HEK293 (cell line): ENCODE data around the gene ITGAL.

Experiments used
- GFI1B ChIP-seq: fragments of 450-650 bp; formaldehyde crosslinking; IDR thresholded peaks from 2 replicates; pipeline ENCODE4 v1.5.1; 2016; ENCODE audit warnings: missing biosample characterization, missing genetic modification characterization
- GLI2 ChIP-seq: fragments of 450-650 bp; formaldehyde crosslinking; IDR thresholded peaks from 2 replicates; pipeline ENCODE4; 2017; ENCODE audit warnings: missing biosample characterization, missing genetic modification characterization, low read depth, borderline replicate concordance
- KLF10 ChIP-seq: fragments of 450-650 bp; IDR thresholded peaks from 2 replicates; pipeline ENCODE4 v1.5.1; 2018; ENCODE audit warnings: missing biosample characterization, mild to moderate bottlenecking, missing genetic modification characterization
- KLF7 ChIP-seq: fragments of 450-650 bp; formaldehyde crosslinking; IDR thresholded peaks from 2 replicates; pipeline ENCODE4 v1.5.1; 2016; ENCODE audit warnings: missing biosample characterization, missing genetic modification characterization, borderline replicate concordance
- KLF8 ChIP-seq: fragments of 450-650 bp; formaldehyde crosslinking; IDR thresholded peaks from 2 replicates; pipeline ENCODE4 v1.5.1; 2016; ENCODE audit warnings: missing biosample characterization, missing genetic modification characterization
- MZF1 ChIP-seq: fragments of 450-650 bp; formaldehyde crosslinking; IDR thresholded peaks from 2 replicates; pipeline ENCODE4 v1.5.1; 2017; ENCODE audit warnings: missing biosample characterization, missing genetic modification characterization, borderline replicate concordance
- SP3 ChIP-seq: fragments of 450-650 bp; formaldehyde crosslinking; IDR thresholded peaks from 2 replicates; pipeline ENCODE4 v1.5.1; 2016; ENCODE audit warnings: missing biosample characterization, missing genetic modification characterization
- ZBTB20 ChIP-seq: fragments of 450-650 bp; formaldehyde crosslinking; IDR thresholded peaks from 2 replicates; pipeline ENCODE4 v1.5.1; 2016; ENCODE audit warnings: missing biosample characterization, missing genetic modification characterization
- ZBTB6 ChIP-seq: fragments of 450-650 bp; formaldehyde crosslinking; IDR thresholded peaks from 2 replicates; pipeline ENCODE4 v1.5.1; 2017; ENCODE audit warnings: missing biosample characterization, missing genetic modification characterization
- ZBTB8A ChIP-seq: fragments of 450-650 bp; formaldehyde crosslinking; IDR thresholded peaks from 2 replicates; pipeline ENCODE4 v1.5.1; 2016; ENCODE audit warnings: missing biosample characterization, missing genetic modification characterization
- ZNF18 ChIP-seq: fragments of 450-650 bp; formaldehyde crosslinking; IDR thresholded peaks from 2 replicates; pipeline ENCODE4 v1.5.1; 2016; ENCODE audit warnings: missing biosample characterization, missing genetic modification characterization
- ZNF274 ChIP-seq, 2 experiments: fragments of 200-500 bp in 1 of 2; fragments of 450-650 bp in 1 of 2; sonication (Bioruptor generic) in 1 of 2; formaldehyde crosslinking in 1 of 2; IDR thresholded peaks; 2 replicates each; pipeline versions ENCODE4 v1.5.1 to v1.6.1; 2014 to 2016; ENCODE audit warnings: borderline replicate concordance in 1 of 2, inconsistent platforms in 1 of 2, low read length in 1 of 2, missing biosample characterization in 1 of 2, missing genetic modification characterization in 1 of 2
- ZNF302 ChIP-seq: fragments of 450-650 bp; formaldehyde crosslinking; IDR thresholded peaks from 2 replicates; pipeline ENCODE4 v1.5.1; 2016; ENCODE audit warnings: missing biosample characterization, missing genetic modification characterization, low read depth
- ZNF398 ChIP-seq: fragments of 450-650 bp; formaldehyde crosslinking; IDR thresholded peaks from 2 replicates; pipeline ENCODE4 v1.5.1; 2017; ENCODE audit warnings: missing biosample characterization, missing genetic modification characterization
- ZNF521 ChIP-seq: fragments of 450-650 bp; formaldehyde crosslinking; IDR thresholded peaks from 2 replicates; pipeline ENCODE4 v1.5.1; 2017; ENCODE audit warnings: missing biosample characterization, mild to moderate bottlenecking, missing genetic modification characterization
- ZNF529 ChIP-seq: fragments of 450-650 bp; formaldehyde crosslinking; IDR thresholded peaks from 2 replicates; pipeline ENCODE4 v1.5.1; 2017; ENCODE audit warnings: missing genetic modification characterization, missing biosample characterization; ENCODE audit not compliant: insufficient replicate concordance
- ZNF548 ChIP-seq: fragments of 450-650 bp; formaldehyde crosslinking; IDR thresholded peaks from 2 replicates; pipeline ENCODE4 v1.5.1; 2016; ENCODE audit warnings: missing biosample characterization, missing genetic modification characterization
- ZNF549 ChIP-seq: fragments of 450-650 bp; IDR thresholded peaks from 2 replicates; pipeline ENCODE4 v1.5.1; 2018; ENCODE audit warnings: missing biosample characterization, missing genetic modification characterization, mild to moderate bottlenecking, inconsistent platforms, moderate library complexity
- ZNF654 ChIP-seq: fragments of 450-650 bp; formaldehyde crosslinking; IDR thresholded peaks from 2 replicates; pipeline ENCODE4 v1.5.1; 2016; ENCODE audit warnings: low read depth, missing biosample characterization, missing genetic modification characterization
- ZNF664 ChIP-seq: fragments of 450-650 bp; formaldehyde crosslinking; IDR thresholded peaks from 2 replicates; pipeline ENCODE4 v1.5.1; 2016; ENCODE audit warnings: missing biosample characterization, missing genetic modification characterization
- ZNF704 ChIP-seq: fragments of 450-650 bp; formaldehyde crosslinking; IDR thresholded peaks from 2 replicates; pipeline ENCODE4 v1.5.1; 2016; ENCODE audit warnings: missing biosample characterization, missing genetic modification characterization
- ZNF791 ChIP-seq: fragments of 450-650 bp; formaldehyde crosslinking; IDR thresholded peaks from 2 replicates; pipeline ENCODE4 v1.5.1; 2016; ENCODE audit warnings: missing biosample characterization, missing genetic modification characterization
- TF ChIP-seq, protein P1 (sequence below): fragments of 450-650 bp; formaldehyde crosslinking; IDR thresholded peaks from 2 replicates; pipeline ENCODE4 v1.5.1; 2017; ENCODE audit warnings: missing biosample characterization, missing genetic modification characterization
- TF ChIP-seq, protein P2 (sequence below): fragments of 450-650 bp; formaldehyde crosslinking; IDR thresholded peaks from 2 replicates; pipeline ENCODE4 v1.5.1; 2016; ENCODE audit warnings: missing biosample characterization, missing genetic modification characterization
- TF ChIP-seq, protein P3 (sequence below): fragments of 450-650 bp; formaldehyde crosslinking; IDR thresholded peaks from 2 replicates; pipeline ENCODE4; 2016; ENCODE audit warnings: missing biosample characterization, missing genetic modification characterization

The ITGAL gene

GRCh38 chr16:30570636-30571444, 98.3 kb downstream of the ITGAL start (continued):
- TF ChIP-seq SP3 (peak; percentile 50), ZBTB6 (tag by site-specific recombination) (no peak), MZF1 (peak; percentile 94; the same call in 1 of the 2 replicates), ZBTB20 (tag by site-specific recombination) (peak; percentile 94; the same call in 1 of the 2 replicates), ZBTB8A (tag by site-specific recombination) (peak; percentile 95), ZNF274 (IDR thresholded peaks at IDR 0.05; ENCODE audit: low read length) (no peak), ZNF274 (tag by site-specific recombination; IDR thresholded peaks at IDR 0.05; ENCODE audit: borderline replicate concordance) (no peak), ZNF548 (tag by site-specific recombination) (peak; percentile 61), ZNF654 (peak; percentile 84), ZNF302 (tag by site-specific recombination) (0 out of 2 replicates have a peak, but pooled peaks have one; percentile 54), ZNF529 (tag by site-specific recombination) (peak; percentile 91), KLF10 (no peak), ZNF398 (tag by site-specific recombination) (peak; percentile 70), KLF7 (tag by site-specific recombination) (peak; percentile 86), KLF8 (tag by site-specific recombination) (no peak), ZNF664 (tag by site-specific recombination) (peak; percentile 98), ZNF791 (peak; percentile 93), GFI1B (peak; percentile 92), ZNF18 (tag by site-specific recombination) (peak; percentile 82), ZNF521 (tag by site-specific recombination) (no peak), ZNF549 (no peak), ZNF704 (peak; percentile 83; the same call in 1 of the 2 replicates), GLI2 (tag by site-specific recombination) (peak; percentile 95; the same call in 1 of the 2 replicates)
- TF ChIP-seq, protein P1, sequence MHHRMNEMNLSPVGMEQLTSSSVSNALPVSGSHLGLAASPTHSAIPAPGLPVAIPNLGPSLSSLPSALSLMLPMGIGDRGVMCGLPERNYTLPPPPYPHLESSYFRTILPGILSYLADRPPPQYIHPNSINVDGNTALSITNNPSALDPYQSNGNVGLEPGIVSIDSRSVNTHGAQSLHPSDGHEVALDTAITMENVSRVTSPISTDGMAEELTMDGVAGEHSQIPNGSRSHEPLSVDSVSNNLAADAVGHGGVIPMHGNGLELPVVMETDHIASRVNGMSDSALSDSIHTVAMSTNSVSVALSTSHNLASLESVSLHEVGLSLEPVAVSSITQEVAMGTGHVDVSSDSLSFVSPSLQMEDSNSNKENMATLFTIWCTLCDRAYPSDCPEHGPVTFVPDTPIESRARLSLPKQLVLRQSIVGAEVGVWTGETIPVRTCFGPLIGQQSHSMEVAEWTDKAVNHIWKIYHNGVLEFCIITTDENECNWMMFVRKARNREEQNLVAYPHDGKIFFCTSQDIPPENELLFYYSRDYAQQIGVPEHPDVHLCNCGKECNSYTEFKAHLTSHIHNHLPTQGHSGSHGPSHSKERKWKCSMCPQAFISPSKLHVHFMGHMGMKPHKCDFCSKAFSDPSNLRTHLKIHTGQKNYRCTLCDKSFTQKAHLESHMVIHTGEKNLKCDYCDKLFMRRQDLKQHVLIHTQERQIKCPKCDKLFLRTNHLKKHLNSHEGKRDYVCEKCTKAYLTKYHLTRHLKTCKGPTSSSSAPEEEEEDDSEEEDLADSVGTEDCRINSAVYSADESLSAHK (tag by site-specific recombination), result peak; percentile 62; the same call in 1 of the 2 replicates
- TF ChIP-seq, protein P2, sequence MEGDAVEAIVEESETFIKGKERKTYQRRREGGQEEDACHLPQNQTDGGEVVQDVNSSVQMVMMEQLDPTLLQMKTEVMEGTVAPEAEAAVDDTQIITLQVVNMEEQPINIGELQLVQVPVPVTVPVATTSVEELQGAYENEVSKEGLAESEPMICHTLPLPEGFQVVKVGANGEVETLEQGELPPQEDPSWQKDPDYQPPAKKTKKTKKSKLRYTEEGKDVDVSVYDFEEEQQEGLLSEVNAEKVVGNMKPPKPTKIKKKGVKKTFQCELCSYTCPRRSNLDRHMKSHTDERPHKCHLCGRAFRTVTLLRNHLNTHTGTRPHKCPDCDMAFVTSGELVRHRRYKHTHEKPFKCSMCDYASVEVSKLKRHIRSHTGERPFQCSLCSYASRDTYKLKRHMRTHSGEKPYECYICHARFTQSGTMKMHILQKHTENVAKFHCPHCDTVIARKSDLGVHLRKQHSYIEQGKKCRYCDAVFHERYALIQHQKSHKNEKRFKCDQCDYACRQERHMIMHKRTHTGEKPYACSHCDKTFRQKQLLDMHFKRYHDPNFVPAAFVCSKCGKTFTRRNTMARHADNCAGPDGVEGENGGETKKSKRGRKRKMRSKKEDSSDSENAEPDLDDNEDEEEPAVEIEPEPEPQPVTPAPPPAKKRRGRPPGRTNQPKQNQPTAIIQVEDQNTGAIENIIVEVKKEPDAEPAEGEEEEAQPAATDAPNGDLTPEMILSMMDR (tag by site-specific recombination), result no peak
- TF ChIP-seq, protein P3, sequence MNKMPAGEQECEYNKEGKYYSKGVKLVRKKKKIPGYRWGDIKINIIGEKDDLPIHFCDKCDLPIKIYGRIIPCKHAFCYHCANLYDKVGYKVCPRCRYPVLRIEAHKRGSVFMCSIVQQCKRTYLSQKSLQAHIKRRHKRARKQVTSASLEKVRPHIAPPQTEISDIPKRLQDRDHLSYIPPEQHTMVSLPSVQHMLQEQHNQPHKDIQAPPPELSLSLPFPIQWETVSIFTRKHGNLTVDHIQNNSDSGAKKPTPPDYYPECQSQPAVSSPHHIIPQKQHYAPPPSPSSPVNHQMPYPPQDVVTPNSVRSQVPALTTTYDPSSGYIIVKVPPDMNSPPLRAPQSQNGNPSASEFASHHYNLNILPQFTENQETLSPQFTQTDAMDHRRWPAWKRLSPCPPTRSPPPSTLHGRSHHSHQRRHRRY, result peak; percentile 35; the same call in 1 of the 2 replicates
